Left forelimb (tissue), 1 donor: ENCODE results near the gene ZNF423.

Experiments
- DNase-seq: peaks from one replicate; pipeline ENCODE4 v3.0.0-alpha.2; 2018; ENCODE audit warnings: low spot score

The ZNF423 gene

GRCh38 chr16:49470513-49470991 lies 385.4 kb downstream of the ZNF423 start:
- DNase-seq, result peak; percentile 40

DNA sequence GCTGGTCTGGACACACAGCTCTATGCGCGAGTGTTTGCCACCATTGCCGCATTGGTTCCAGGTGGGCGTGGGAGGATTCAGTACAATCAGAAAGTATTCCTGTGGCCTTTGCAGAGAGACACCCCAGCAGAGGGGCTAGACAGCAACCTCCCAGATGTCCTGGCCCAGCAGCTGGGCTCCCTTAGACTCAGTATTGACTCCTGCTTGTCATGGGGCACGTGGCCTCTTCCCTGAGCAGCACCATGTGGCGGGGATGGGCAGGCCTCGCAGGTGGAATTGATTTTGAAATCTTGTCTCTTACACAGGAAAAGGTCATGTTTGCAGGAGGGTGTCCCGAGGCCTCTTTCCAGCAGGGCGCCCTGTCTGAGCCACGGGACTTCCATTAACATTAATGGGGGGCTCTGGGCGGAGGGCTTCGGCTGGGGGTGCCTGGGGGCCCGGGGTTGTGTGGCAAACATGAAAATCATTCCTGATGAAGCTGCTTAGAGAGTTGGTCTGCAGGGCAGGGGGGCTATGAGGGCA lies 385.9 kb downstream of the ZNF423 start:
- DNase-seq, result peak; percentile 59

GRCh38 chr16:49469311-49469670 lies 386.6 kb downstream of the ZNF423 start:
- DNase-seq, result no peak

DNA sequence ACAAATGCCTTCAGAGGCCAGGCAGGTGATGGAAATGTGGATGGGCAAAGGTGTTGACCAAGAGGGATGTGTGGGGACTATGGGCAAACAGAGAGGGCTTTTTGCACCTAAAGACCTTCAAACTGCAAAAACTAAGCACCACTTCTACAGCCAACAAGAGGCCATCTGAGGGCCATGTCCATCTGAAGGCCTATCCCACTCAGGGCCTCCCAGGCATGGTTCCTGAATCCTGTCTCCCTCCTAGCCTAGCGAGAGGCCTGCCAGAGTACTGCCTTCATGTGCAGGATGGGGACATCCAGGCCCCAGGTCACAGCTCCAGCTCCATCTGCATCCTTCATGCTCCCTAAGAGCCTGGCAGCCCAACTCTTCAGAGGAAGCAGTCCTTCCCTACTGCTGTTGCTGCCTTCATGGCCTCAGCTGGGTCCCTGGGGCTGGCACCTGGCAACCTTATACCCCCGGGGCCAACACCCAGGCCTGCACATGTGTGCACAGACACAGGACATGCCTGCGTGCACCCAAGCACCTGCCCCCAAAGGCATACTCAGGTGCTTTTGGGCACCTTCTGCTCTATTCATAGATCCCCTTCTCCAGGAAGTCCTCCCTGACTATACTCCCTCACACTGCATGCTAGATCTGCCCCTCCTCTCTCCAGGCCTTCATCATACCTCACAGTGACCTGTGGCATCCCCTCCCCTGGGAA lies 387.2 kb downstream of the ZNF423 start:
- DNase-seq, result peak; percentile 58

GRCh38 chr16:49467540-49468372 lies 388.2 kb downstream of the ZNF423 start:
- DNase-seq, result peak; percentile 22

DNA sequence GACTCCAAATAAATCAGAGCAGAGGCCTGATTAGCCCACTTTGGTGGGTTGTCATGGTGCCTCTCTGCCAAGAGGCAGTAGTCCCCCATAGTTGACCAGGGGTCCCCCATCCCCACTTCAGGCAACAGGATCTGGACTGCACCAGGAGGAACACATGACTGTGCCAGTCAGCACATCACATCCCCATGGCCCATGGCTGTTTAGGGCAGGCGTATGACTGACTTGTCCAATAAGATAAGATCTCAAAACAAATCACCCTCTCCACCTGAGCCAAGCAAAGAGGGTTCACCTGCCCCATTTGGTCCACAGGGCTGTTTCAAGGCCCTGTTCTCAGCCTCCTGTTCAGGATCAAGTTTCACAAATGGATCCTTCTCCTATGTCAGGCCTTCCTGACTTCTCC lies 389.0 kb downstream of the ZNF423 start:
- DNase-seq, result peak; percentile 42

DNA sequence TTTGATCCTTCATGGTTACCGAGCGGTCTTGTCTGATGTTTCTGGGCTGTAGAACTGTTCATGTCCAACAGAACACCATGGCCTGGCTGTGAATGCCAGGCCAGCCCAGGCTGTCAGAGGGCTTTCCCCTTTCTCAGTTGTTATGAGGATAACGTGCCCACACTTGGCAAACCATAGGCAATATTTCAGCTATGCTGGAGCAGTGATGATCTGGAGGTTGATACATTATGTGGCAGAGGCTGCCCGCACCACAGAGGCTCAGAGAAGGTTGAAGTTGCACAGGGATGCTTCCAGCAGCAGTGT lies 389.4 kb downstream of the ZNF423 start:
- no peak for DNase-seq

- DNase-seq, result peak; percentile 34
These were observed 390.0 kb downstream of the ZNF423 start for GRCh38 chr16:49465661-49466528.

GRCh38 chr16:49464877-49465504 lies 390.9 kb downstream of the ZNF423 start:
- DNase-seq, result peak; percentile 61

GRCh38 chr16:49464093-49464492 lies 391.8 kb downstream of the ZNF423 start:
- no peak for DNase-seq

DNA sequence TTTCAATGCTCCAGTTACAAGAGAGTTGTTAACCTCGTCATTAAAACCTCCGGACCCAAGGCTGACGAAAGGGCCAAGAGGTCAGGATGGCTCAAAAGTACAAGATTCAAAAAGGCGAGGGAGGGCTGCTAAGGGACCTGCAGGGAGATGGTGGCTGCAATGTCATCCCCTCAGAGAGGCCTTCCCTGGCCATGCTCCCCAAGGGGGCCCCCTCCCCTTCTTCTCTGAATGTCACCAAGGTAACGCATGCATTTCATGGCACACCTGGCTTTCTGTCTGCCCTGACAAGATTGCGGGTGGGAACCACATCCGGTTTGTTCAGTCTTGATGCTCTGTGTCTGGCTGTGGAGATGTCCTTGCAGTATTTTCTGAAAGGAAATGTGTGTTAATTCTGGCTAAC lies 392.4 kb downstream of the ZNF423 start:
- peak; percentile 34 for DNase-seq

DNA sequence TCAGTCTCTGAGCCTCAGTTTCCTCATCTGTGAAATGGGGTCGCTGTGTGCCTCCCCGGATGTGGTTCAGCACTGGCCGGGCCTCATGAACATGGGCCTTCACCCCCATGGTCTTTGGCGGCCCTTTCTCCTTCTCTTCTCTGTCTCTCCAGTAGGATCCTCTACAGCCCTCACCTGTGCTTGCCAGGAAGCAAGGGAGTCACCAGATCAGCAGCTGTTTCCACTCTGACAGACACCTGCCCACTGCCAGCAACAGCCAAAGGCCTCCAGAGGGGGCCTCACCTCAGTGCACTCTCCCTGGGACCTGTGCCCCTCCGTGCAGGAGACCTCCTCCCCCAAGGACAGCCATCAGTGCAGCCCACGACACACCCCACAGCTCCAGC lies 392.9 kb downstream of the ZNF423 start:
- peak; percentile 42 for DNase-seq

- DNase-seq, result peak; percentile 41
These were observed 393.4 kb downstream of the ZNF423 start for GRCh38 chr16:49462362-49462988.

DNA sequence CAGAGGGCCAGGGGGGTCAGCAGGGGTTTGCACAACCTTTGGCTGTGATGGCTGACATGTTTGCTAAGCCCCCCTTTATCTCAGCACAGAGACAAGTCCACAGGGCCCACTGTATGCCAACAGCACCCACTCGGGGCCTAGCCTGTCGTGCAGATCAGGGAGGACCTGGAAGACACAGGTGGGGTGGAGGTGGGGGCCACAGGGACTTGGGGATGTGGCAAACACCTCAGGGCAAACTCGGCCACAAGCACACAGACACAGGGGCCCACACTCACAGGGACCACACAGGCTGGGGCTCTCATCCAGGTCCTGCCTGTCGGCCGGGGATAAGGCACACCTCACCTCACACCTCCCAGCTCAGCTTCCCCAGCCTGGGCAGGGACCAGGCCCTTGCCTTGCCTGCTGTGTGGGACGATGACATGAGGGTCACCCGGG lies 394.4 kb downstream of the ZNF423 start:
- DNase-seq, result peak; percentile 48

GRCh38 chr16:49460786-49461470 lies 395.0 kb downstream of the ZNF423 start:
- peak; percentile 40 for DNase-seq

GRCh38 chr16:49459953-49460735 lies 395.8 kb downstream of the ZNF423 start:
- DNase-seq, result peak; percentile 12

DNA sequence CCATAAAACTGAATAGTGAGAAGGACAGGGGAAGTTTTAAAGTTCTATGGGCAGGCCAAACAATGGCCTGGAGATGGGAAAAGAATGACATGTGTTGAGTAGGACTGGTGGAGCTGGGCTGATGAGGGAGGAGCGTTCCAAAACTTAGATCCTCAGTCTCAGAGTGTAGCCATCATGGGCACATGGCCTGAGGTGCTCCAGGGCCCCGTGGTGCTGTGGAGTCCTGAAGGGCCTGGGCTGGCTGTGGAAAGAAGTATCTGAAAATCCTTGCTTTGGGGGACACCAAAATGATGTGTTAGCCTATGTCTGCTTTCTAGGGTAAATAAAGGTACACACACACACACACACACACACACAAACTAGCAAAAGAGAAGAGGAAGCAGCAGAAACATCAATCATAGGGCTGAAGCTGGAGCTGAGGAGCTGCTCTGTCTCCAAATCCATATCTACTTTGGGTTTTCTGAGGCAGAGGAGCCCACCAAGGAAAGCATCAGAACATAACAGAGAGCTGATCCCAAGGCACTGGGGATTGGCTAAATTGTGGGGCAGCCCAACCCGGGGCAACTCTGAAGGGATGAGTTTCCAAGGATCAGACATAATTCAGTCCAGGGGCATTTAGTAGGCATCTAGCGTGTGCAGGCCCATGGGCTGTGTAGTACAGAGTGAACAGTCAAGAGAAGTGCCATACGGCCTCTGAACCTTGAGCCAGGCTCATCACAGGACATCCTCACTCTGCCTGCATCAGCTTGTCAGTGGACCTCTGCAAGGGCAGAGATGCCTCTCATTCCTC lies 397.1 kb downstream of the ZNF423 start:
- peak; percentile 4 for DNase-seq

GRCh38 chr16:49458243-49458642 lies 397.7 kb downstream of the ZNF423 start:
- DNase-seq, result peak; percentile 30

DNA sequence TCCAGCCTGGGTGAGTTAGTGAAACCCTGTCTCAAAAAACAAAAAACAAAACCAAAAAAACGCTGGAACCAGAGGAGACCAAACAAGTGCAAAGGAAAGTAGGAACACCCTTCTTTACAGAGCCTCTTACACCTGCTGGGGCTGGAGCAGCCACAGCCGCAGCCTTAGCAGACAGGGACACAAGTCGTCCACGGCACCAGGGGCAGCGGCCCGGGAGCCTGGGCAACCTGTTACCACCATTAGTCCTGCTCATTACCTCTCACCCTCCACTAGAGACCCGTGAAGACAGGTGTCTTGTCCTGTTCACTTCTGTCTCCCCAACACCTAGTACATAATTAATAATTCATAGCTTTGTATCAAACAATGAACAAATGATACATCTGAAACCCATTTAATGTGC lies 398.7 kb downstream of the ZNF423 start:
- DNase-seq, result peak; percentile 18
